ENCODE measurements around the gene PDK3.

PDK3 gene

DNA sequence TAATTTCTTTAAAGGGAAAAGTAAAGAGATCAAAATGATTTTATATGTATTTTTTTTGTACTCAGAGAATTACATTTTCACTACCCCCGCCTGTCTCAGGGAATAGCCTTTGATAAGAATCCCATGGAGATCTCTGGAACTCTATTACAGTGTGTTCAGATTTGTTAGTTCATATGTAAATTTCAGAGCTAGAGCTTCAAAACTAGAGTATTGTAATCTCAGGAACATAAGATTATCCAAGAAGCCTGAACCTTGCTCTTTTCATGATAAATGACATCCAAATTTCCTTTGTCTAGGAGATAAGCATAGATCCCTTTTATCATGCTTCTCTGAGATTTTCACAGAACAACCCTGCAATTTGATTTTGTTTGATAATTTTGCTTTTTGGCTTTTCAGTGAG, 82.9 kb downstream of the PDK3 start:
- in situ Hi-C loops (cut with MboI; ENCODE audit: low sequenced_read_pairs): no loop called here

- in situ Hi-C loops (cut with MboI; ENCODE audit: low sequenced_read_pairs): no loop called here
Observed at GRCh38 chrX:24550166-24550565, 85.1 kb downstream of the PDK3 start.

- in situ Hi-C loops (cut with MboI; ENCODE audit: low sequenced_read_pairs): no loop called here
Observed at GRCh38 chrX:24553011-24553410, 87.9 kb downstream of the PDK3 start.

- in situ Hi-C loops (cut with MboI; ENCODE audit: low sequenced_read_pairs): no loop called here
Observed at GRCh38 chrX:24561121-24561520, 96.0 kb downstream of the PDK3 start.

GRCh38 chrX:24563291-24564010, 98.4 kb downstream of the PDK3 start:
- in situ Hi-C loops (cut with MboI; ENCODE audit: low sequenced_read_pairs): no loop called here

DNA sequence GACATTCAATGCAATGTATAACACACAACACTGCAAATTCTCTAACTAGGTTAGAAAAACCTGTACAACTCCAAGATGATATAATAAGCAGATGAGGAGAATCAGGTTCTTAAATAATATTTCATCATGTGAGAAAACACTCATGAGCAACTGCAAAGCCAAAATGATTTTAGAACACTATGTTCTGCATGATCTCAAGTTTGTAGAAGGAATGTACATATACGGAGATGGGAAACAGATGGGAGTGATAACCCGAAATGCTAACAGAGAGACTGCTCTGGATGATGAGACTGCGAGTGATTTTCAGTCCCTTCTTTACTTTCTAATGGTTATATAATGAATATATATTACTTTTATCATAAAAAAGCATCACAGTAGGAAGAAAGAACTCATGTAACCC, 101.2 kb downstream of the PDK3 start:
- in situ Hi-C loops (cut with MboI; ENCODE audit: low sequenced_read_pairs): no loop called here

GRCh38 chrX:24567169-24567568, 102.1 kb downstream of the PDK3 start:
- in situ Hi-C loops (cut with MboI; ENCODE audit: low sequenced_read_pairs): no loop called here

DNA sequence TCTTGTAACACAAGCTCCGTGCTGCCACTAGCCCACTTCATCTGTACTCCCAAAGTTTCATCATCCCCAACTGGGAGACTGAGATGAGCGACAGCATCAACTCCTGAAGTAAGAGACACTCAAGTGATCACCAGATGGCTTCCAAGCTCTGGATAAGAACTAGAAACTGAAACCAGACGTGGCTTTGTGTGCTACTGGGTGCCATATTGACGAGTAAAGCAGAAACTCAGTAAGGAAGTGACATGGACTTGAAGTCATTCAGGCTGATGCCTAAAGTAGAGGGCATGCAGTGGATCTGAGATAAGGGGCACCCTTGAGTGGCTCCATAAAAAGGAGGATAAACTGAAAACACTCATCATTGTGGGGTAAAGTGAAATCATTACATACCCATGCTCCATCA, 109.7 kb downstream of the PDK3 start:
- in situ Hi-C loops (cut with MboI; ENCODE audit: low sequenced_read_pairs): no loop called here

- in situ Hi-C loops (cut with MboI; ENCODE audit: low sequenced_read_pairs): no loop called here
Observed at GRCh38 chrX:24575496-24575895, 110.4 kb downstream of the PDK3 start.

DNA sequence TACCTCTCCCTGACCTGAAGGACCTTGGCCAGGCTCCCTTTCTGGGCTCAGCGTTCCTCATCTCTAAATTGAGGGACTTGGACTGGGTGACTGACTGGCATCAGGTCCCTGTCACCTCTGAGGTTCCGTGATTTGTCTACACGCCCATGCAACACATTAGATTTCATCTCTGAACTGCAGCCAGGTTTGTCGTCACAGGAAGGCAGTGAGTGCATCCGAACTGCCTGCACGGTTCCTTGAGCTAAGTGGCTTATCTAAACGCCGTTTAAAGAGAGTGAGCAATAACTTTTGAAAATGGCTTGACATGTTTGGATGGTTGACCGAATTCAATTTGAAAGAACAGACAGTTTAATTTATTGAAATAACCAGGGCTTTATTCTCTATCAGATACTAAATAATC, 112.0 kb downstream of the PDK3 start:
- in situ Hi-C loops (cut with MboI; ENCODE audit: low sequenced_read_pairs): no loop called here

Measured in HL-60/S4 treated with retinoic acid at 250 ng/mL for 4 days and 3 days (cell line).